Measurements from ENCODE around the gene SPACA1.

DNA sequence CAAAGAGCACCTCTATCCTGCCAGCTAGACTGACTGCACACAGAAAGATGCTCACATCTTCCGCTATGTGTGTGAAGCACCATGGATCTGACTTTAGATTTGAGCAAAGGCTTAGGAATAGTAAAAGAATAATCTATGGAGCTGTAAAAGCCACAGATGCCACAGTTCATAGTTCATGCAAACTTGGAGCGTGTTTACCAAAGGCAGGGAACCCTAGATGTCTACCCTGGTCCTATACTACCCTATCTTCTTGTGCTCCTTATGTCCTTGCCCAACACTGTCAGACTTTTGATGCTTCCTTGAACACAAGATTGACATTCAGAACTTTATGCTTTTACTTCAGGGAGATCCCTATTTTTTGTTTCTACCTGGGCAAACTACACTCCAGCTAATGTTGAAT lies 39.2 kb downstream of the SPACA1 start:
- no peak for TF ChIP-seq MXI1 (conservative IDR thresholded peaks at IDR 0.05; ENCODE audit: poor library complexity, severe bottlenecking)
- TF ChIP-seq, protein P1, sequence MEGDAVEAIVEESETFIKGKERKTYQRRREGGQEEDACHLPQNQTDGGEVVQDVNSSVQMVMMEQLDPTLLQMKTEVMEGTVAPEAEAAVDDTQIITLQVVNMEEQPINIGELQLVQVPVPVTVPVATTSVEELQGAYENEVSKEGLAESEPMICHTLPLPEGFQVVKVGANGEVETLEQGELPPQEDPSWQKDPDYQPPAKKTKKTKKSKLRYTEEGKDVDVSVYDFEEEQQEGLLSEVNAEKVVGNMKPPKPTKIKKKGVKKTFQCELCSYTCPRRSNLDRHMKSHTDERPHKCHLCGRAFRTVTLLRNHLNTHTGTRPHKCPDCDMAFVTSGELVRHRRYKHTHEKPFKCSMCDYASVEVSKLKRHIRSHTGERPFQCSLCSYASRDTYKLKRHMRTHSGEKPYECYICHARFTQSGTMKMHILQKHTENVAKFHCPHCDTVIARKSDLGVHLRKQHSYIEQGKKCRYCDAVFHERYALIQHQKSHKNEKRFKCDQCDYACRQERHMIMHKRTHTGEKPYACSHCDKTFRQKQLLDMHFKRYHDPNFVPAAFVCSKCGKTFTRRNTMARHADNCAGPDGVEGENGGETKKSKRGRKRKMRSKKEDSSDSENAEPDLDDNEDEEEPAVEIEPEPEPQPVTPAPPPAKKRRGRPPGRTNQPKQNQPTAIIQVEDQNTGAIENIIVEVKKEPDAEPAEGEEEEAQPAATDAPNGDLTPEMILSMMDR (IDR thresholded peaks at IDR 0.05; ENCODE audit: poor library complexity, severe bottlenecking): no peak
- no peak for TF ChIP-seq EZH2 (IDR thresholded peaks at IDR 0.05; ENCODE audit: borderline replicate concordance, insufficient read depth, low read length, poor library complexity, severe bottlenecking)
- TF ChIP-seq, protein P2, sequence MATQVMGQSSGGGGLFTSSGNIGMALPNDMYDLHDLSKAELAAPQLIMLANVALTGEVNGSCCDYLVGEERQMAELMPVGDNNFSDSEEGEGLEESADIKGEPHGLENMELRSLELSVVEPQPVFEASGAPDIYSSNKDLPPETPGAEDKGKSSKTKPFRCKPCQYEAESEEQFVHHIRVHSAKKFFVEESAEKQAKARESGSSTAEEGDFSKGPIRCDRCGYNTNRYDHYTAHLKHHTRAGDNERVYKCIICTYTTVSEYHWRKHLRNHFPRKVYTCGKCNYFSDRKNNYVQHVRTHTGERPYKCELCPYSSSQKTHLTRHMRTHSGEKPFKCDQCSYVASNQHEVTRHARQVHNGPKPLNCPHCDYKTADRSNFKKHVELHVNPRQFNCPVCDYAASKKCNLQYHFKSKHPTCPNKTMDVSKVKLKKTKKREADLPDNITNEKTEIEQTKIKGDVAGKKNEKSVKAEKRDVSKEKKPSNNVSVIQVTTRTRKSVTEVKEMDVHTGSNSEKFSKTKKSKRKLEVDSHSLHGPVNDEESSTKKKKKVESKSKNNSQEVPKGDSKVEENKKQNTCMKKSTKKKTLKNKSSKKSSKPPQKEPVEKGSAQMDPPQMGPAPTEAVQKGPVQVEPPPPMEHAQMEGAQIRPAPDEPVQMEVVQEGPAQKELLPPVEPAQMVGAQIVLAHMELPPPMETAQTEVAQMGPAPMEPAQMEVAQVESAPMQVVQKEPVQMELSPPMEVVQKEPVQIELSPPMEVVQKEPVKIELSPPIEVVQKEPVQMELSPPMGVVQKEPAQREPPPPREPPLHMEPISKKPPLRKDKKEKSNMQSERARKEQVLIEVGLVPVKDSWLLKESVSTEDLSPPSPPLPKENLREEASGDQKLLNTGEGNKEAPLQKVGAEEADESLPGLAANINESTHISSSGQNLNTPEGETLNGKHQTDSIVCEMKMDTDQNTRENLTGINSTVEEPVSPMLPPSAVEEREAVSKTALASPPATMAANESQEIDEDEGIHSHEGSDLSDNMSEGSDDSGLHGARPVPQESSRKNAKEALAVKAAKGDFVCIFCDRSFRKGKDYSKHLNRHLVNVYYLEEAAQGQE (IDR thresholded peaks at IDR 0.05; ENCODE audit: borderline replicate concordance): no peak
- no peak for TF ChIP-seq POLR2AphosphoS5 (IDR thresholded peaks at IDR 0.05)
